Measurements from ENCODE around the gene DNAI1.

The DNAI1 gene

DNA sequence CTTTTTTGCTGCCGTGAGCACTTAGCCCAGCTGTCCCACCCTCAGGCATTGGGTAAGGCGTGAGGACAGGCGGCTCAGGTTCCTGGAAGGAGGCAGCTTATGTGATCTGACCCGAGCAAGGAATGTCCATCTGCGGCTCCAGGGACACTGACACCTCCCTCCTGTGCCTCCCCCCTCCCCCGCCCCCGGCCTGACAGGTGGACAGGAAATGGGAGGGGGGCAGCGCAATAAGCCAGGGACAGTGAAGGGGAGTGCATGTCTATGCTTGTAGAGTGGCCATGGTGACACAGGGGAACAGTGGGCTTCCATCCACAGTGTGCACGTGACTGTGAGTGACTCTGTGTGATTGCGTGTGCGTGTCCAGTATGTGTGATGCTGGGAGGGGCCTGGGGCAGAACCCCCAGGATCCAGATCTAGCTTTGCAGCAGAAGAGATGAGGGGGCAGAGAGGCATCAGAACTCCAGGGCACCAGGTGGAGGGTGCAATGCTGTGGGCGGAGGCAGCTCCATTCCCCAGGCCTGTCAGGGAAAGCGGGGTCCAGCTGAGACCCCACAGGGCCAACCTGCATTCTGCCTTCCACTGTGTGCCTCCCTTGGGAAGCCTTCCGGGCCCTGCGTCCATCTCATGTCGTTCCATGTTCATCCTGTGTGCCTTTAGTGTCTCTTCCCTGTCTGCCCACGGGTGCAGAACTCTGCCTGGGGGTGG, 100.5 kb downstream of the DNAI1 start:
- DNase-seq (ENCODE audit: low spot score): peak; percentile 43

DNA sequence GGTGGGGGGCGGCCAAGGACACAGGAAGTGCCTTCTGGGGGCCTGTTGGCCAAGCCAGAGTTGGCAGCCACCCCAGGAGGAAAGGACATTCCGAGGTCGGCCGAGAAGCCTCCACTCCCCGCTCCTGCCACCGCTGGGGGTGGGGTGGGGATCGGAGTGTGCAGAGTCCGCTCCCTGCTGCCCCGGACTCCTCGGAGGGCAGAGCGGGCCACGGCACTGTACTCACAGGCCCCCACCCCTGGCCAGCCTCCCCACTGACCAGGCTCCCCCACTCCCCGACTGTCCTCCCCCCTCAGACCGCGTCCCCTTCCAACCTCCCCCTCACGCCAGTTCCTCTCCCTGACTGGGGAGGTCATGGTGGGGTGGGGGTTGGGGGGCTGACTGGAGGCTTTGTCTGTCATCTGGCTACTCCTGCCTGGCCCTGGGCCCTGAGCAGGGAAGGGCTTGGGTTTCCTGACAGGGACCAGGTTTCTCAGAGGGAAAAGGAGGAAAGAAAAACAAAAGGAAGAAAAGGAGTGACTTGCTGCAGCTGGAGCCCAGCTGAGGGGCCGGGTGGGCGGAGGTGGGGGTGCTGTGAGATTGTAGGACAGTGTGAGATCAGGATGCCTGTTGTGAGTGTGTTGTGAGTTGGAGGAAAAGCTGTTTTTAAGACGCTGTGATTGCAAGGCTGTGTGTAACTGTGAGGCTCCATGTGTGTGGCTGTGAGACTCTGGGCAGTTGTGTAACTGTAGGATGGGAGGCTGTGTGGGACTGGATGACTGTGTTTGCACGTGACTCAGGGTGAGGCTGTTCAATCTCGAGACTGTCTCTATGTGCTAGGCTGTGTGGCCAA, 101.2 kb downstream of the DNAI1 start:
- DNase-seq (ENCODE audit: low spot score): peak; percentile 28

- no peak for DNase-seq (ENCODE audit: low spot score)
Measured at GRCh38 chr9:34560599-34561214, 102.1 kb downstream of the DNAI1 start.

GRCh38 chr9:34562135-34562745, 103.6 kb downstream of the DNAI1 start:
- no peak for DNase-seq (ENCODE audit: low spot score)

GRCh38 chr9:34563262-34563661, 104.7 kb downstream of the DNAI1 start:
- no peak for DNase-seq (ENCODE audit: low spot score)

GRCh38 chr9:34564617-34565016, 106.0 kb downstream of the DNAI1 start:
- no peak for DNase-seq (ENCODE audit: low spot score)

DNA sequence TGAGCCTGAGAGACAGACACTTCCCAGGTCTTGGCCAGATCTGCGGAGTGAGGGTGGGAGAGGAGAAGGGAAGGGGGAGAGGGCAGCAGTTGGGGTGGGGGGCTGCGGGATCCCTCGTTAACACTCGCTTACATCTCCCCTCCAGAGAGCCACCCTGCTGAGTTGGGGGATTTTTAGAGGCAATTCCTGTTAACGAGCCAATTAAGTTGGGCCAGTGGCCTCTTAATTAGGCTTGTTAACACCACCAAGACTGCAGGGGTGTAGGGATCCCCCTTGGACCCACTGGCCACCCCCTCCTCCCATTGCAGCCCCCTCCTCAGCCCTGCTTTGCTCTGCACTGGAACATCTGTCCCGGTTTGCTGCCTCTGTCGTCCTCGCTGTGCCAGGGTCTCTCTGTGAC, 107.3 kb downstream of the DNAI1 start:
- DNase-seq (ENCODE audit: low spot score): no peak

DNA sequence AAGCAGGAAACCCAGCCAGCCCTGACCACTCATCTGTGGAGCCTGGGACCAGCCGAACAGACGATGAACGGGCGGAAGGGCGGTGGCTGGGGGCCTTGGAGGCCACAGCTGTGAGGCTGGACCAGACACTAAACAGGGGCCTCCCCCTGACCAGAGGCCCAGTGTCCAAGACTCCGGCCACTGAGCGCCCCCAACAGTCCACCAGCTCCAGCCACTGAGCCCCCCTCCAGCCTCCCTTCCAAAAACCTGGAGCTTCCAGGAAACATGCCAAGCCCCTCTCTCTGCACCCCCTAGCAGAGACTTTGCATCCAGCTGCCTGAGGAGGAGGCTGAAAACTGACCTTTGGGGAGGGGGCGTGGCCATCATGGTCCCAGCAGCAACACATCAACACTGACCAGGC, 107.7 kb downstream of the DNAI1 start:
- no peak for DNase-seq (ENCODE audit: low spot score)

- peak; percentile 70 for DNase-seq (ENCODE audit: low spot score)
Measured at GRCh38 chr9:34566972-34567371, 108.4 kb downstream of the DNAI1 start.

GRCh38 chr9:34568133-34568532, 109.5 kb downstream of the DNAI1 start:
- no peak for DNase-seq (ENCODE audit: low spot score)

DNA sequence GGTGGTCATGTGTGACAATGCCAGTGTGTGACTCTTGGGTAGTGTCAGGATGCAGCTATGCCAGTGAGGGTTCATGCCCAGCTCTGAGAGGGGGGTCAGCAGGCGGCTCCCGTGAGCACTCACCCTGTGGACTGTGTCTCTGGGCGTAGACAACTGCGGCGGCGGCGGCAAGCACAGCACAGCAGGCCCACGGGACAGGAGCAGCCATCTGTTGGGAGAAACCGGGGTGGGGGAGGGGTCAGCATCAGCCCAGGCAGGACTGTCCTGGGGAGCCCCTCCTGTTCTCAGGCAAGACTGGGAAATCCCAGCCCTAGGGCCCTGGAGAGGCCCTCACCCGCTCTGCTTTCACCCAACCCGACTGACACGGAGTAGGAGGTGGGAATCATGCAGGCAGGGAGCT, 110.2 kb downstream of the DNAI1 start:
- no peak for DNase-seq (ENCODE audit: low spot score)

DNA sequence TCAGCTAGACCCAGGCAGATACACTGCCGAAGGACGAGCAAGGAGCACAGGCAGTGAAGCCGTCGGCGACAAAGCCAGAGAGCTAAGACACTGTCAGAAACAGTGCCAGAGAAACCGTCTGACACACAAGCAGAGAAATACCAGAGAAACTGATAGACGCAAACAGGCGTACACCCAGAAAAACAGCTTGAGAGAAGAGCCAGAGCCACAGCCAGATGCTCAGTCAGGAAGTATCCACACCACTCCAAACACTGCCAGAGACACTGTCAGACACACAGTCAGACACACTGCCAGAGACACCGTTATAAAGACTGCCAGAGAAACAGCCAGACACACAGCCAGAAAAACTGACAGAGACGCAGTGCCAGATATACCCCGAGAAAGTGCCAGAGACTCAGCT, 111.8 kb downstream of the DNAI1 start:
- DNase-seq (ENCODE audit: low spot score): peak; percentile 64
